Kidney (tissue), 14 donors: Measurements from ENCODE around the gene SHISAL1. TPM values are rescaled to one million over a fixed set of nuclear protein-coding genes. Genes with fewer than 3 reads are reported as not detected.

Experiments
- DNase-seq, 5 donors: peaks; one replicate each; pipeline ENCODE4 v3.0.0-alpha.2; 2013 to 2020
- FAIRE-seq: peaks from 2 replicates; lab custom pipeline; 2012; peaks lifted over from hg19 to GRCh38; lab: Jason Lieb, UNC
- H3K27ac ChIP-seq, 2 donors: one replicate each; pipeline ENCODE4 v1.7.0; 2013; ENCODE audit warnings: low read depth in 2 of 2, low read length in 2 of 2, inconsistent platforms in 1 of 2
- H3K27me3 ChIP-seq: one replicate; pipeline ENCODE4 v1.7.1; 2013; ENCODE audit warnings: low read length, inconsistent platforms; ENCODE audit not compliant: control insufficient read depth, insufficient read depth
- H3K36me3 ChIP-seq, 3 donors: one replicate each; pipeline versions ENCODE4 v1.7.0 to v1.7.1; 2013; ENCODE audit warnings: low read length in 3 of 3, control low read depth in 1 of 3, inconsistent platforms in 1 of 3; ENCODE audit not compliant: insufficient read depth in 3 of 3, control insufficient read depth in 2 of 3
- H3K4me1 ChIP-seq, 3 donors: one replicate each; pipeline versions ENCODE4 v1.7.0 to v1.7.1; 2013; ENCODE audit warnings: low read length in 3 of 3, inconsistent platforms in 1 of 3, low read depth in 1 of 3; ENCODE audit not compliant: control insufficient read depth in 2 of 3, insufficient read depth in 2 of 3
- H3K4me3 ChIP-seq, 3 donors: one replicate each; pipeline versions ENCODE4 v1.7.0 to v1.8.1; 2013; ENCODE audit warnings: low read length in 3 of 3, control low read depth in 1 of 3, inconsistent platforms in 1 of 3
- H3K9ac ChIP-seq, 3 donors: one replicate each; pipeline versions ENCODE4 v1.7.0 to v1.7.1; 2013; ENCODE audit warnings: low read length in 3 of 3, control low read depth in 1 of 3, inconsistent platforms in 1 of 3
- H3K9me3 ChIP-seq, 3 donors: one replicate each; pipeline versions ENCODE4 v1.7.0 to v1.7.1; 2013; ENCODE audit warnings: low read length in 3 of 3, control low read depth in 1 of 3, inconsistent platforms in 1 of 3; ENCODE audit not compliant: control insufficient read depth in 2 of 3, insufficient read depth in 1 of 3
- CTCF ChIP-seq: IDR thresholded peaks from 3 replicates; pipeline ENCODE4 v1.5.1; 2012; ENCODE audit warnings: mild to moderate bottlenecking, moderate library complexity, borderline replicate concordance; ENCODE audit not compliant: insufficient read depth; ENCODE audit errors: extremely low read depth
- intact Hi-C: fragments of 100-400 bp; cut with DNase I; formaldehyde crosslinking; loops from one replicate; pipeline ENCODE4 v1.11.1; 2022
- polyA plus RNA-seq: library from polyadenylated mRNA; stranded (reverse); fragments of 350-450 nt; fragmentation: Illumina TruSeq; extraction: RNeasy Lipid Tissue Mini Kit (QIAGEN cat#74804); gene quantifications from one replicate; pipeline ENCODE4 v1.2.3, GENCODE V29; 2014; ENCODE audit warnings: low read depth, low replicate concordance; ENCODE audit not compliant: insufficient read depth
- total RNA-seq: library from RNA; stranded (reverse); fragmentation: NEBNext Ultra II Directional; extraction: Animal tissue kit (Norgen Biotek cat#: 25700); gene quantifications from one replicate; pipeline ENCODE4 v1.2.1, GENCODE V29; 2021
- donor health status: control.
- donor health status: control.
- donor health status: control.
- donor health status: control.
- donor health status: control.
- donor health status: DM: yes; HTN: yes; CAD: no.
- donor health status: Normal renal cell carcinoma (clear cell type).

SHISAL1 gene
- total and polyA plus RNA-seq, 2 donors from 2014 or later = 0.04 to 1.1 TPM

GRCh38 chr22:44360306-44360667 is 47.5 kb upstream of the SHISAL1 start:
- DNase-seq (no peak), FAIRE-seq (no peak)
- TF ChIP-seq CTCF = no peak
- Histone ChIP-seq H3K9me3 (no peaks in the 10 kb centered on the region), H3K4me3 (no peak overlapping the region), H3K4me1 (peaks cover 0 to 4% (median 0%) of the 10 kb centered on the region in 3 donors), H3K9ac (no peak overlapping the region), H3K36me3 (no peaks in the 10 kb centered on the region), H3K27me3 (no peaks in the 10 kb centered on the region), H3K27ac (no peak overlapping the region)
- intact Hi-C loops = no loop called here

GRCh38 chr22:44359496-44360110 is 46.9 kb upstream of the SHISAL1 start:
- Histone ChIP-seq H3K9ac (no peak overlapping the region), H3K4me3 (no peak overlapping the region), H3K9me3 (no peaks in the 10 kb centered on the region), H3K36me3 (no peaks in the 10 kb centered on the region), H3K27me3 (no peaks in the 10 kb centered on the region), H3K27ac (no peak overlapping the region), H3K4me1 (peaks cover 0 to 4% (median 0%) of the 10 kb centered on the region in 3 donors)
- peak in 2 of 5 donors; percentile 38 to 47 for DNase-seq
- intact Hi-C loops = no loop called here
- no peak for TF ChIP-seq CTCF
- FAIRE-seq = no peak

GRCh38 chr22:44358709-44359440 is 46.1 kb upstream of the SHISAL1 start:
- H3K9ac ChIP-seq = no peak overlapping the region
- DNase-seq = peak; percentile 48 to 66 (median 59)
- H3K36me3 ChIP-seq = no peaks in the 10 kb centered on the region
- FAIRE-seq = no peak
- no peaks in the 10 kb centered on the region for H3K27me3 ChIP-seq
- H3K9me3 ChIP-seq = no peaks in the 10 kb centered on the region
- H3K27ac ChIP-seq = no peak overlapping the region
- no peak overlapping the region for H3K4me3 ChIP-seq
- peaks cover 0 to 4% (median 0%) of the 10 kb centered on the region in 3 donors for H3K4me1 ChIP-seq
- TF ChIP-seq CTCF = no peak
- intact Hi-C loops = no loop called here
